Measurements from ENCODE around the gene ASTN2. TPM values are rescaled to one million over a fixed set of nuclear protein-coding genes. Genes with fewer than 3 reads are reported as not detected.

The ASTN2 gene
- total and polyA plus RNA-seq, 10 of the 15 experiments (the other 5 are each of a cell fraction or from before 2014, with no cell fraction given) = 1.4 to 15.7 (median 7.0) TPM

DNA sequence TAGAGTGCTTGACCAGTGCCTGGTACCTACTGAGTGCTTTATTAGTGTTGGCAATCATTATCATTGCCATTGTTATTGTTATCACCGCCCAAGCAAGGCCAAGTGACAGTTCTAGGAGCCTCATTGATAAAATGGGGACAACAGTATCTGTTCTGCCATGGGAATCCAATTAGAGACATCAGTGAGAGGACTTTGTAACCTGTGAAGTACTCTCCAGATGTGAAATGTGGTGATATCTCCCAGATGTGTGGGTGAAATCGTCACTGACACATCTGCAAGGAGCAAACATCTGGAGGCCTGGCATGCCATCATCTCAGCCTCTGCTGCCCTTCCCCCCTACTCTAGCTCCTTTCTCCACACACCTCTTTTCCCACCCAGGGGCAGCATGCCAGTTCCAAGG lies 1000.5 kb downstream of the ASTN2 start (continued):
- TF ChIP-seq, protein P1, sequence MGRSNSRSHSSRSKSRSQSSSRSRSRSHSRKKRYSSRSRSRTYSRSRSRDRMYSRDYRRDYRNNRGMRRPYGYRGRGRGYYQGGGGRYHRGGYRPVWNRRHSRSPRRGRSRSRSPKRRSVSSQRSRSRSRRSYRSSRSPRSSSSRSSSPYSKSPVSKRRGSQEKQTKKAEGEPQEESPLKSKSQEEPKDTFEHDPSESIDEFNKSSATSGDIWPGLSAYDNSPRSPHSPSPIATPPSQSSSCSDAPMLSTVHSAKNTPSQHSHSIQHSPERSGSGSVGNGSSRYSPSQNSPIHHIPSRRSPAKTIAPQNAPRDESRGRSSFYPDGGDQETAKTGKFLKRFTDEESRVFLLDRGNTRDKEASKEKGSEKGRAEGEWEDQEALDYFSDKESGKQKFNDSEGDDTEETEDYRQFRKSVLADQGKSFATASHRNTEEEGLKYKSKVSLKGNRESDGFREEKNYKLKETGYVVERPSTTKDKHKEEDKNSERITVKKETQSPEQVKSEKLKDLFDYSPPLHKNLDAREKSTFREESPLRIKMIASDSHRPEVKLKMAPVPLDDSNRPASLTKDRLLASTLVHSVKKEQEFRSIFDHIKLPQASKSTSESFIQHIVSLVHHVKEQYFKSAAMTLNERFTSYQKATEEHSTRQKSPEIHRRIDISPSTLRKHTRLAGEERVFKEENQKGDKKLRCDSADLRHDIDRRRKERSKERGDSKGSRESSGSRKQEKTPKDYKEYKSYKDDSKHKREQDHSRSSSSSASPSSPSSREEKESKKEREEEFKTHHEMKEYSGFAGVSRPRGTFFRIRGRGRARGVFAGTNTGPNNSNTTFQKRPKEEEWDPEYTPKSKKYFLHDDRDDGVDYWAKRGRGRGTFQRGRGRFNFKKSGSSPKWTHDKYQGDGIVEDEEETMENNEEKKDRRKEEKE (IDR thresholded peaks at IDR 0.05) = no peak

DNA sequence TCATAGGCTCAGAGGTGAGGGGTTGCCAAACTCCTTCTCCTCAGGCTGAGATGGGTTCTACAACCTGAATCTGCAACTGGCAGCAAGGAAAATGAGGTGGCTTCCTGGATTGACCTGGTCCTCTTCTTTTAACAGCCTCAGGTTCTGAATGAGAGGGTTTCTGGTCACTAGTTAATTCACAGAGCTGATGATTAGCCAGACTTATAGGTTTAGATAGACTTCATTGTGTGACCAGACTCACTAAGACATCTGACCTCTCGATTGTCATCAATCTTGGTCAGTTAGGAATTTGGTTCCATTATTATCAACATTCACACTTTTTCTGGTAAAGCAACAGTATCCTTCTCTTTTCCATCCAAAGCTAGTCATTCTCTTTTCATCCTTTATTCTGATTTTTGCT lies 1003.4 kb downstream of the ASTN2 start:
- BruUV-seq (replicated peaks) = no TSS peak
- POLR2A ChIA-PET = interaction anchor here (1.2 kb wide), 1 partner anchor 9 kb away, joined by 6 read pairs; no protein-coding TSS in a partner anchor
- H3K36me3 ChIP-seq (ENCODE audit: control insufficient read depth in 2 of 2, insufficient read depth in 2 of 2, low read length in 1 of 2) = no peaks in the 10 kb centered on the region
- H3K79me2 ChIP-seq (ENCODE audit: control insufficient read depth, insufficient read depth, low read length) = no peaks in the 10 kb centered on the region
- in situ Hi-C loops (cut with MboI) = no loop called here
- no peak overlapping the region for H3K4me3 ChIP-seq
- H3K27ac ChIP-seq (ENCODE audit: control insufficient read depth, insufficient read depth) = no peak overlapping the region
- intact Hi-C loops (cut with micrococcal nuclease; ENCODE audit: unreplicated experiment) = no loop called here
- no peak overlapping the region for H3K9ac ChIP-seq (ENCODE audit: control insufficient read depth, insufficient read depth, low read length)
- RAD21 ChIA-PET (ENCODE audit: unreplicated experiment) = no interaction called here
- no peaks in the 10 kb centered on the region for H4K20me1 ChIP-seq (ENCODE audit: control insufficient read depth, insufficient read depth)
- no peak overlapping the region for H2AFZ ChIP-seq (ENCODE audit: control insufficient read depth, low read depth, low read length)
- DNase-seq (ENCODE audit: low read depth, low spot score) (no peak), FAIRE-seq (no peak), ATAC-seq (no peak)
- CTCF ChIA-PET = interaction anchor here (2.1 kb wide), 1 partner anchor 20 kb away, joined by 5 read pairs; no protein-coding TSS in a partner anchor
- H3K4me1 ChIP-seq (ENCODE audit: control insufficient read depth, insufficient read depth, low read length) = no peaks in the 10 kb centered on the region
- SMC1A ChIA-PET (ENCODE audit: uncharacterized antibody, unreplicated experiment) = interaction anchor here (1.1 to 1.6 kb wide), 2 partner anchors 12 to 19 kb away, joined by 3 to 5 read pairs; no protein-coding TSS in a partner anchor
- 0% methylated on average over 1 of the region's 1 CpG for WGBS (ENCODE audit: insufficient coverage, insufficient replicate concordance, low lambda C conversion rate, missing lambda C conversion rate)
- H3K4me2 ChIP-seq (ENCODE audit: control insufficient read depth, insufficient read depth) = no peak overlapping the region
- H3K9me3 ChIP-seq (replicated peaks; ENCODE audit: control insufficient read depth, insufficient read depth, low read length) = no peaks in the 10 kb centered on the region
- no peaks in the 10 kb centered on the region for H3K27me3 ChIP-seq (replicated peaks in 1 of 2; ENCODE audit: control insufficient read depth in 2 of 2, insufficient read depth in 2 of 2, low read length in 1 of 2)
- TF ChIP-seq, protein P1 (IDR thresholded peaks at IDR 0.05) = no peak
- no peak for TF ChIP-seq POLR2AphosphoS2 (IDR thresholded peaks at IDR 0.05; ENCODE audit: low read depth, low read length)
- no peak for TF ChIP-seq TAF1 (IDR thresholded peaks at IDR 0.05; ENCODE audit: borderline replicate concordance, low read depth, low read length)
- TF ChIP-seq, protein P2, sequence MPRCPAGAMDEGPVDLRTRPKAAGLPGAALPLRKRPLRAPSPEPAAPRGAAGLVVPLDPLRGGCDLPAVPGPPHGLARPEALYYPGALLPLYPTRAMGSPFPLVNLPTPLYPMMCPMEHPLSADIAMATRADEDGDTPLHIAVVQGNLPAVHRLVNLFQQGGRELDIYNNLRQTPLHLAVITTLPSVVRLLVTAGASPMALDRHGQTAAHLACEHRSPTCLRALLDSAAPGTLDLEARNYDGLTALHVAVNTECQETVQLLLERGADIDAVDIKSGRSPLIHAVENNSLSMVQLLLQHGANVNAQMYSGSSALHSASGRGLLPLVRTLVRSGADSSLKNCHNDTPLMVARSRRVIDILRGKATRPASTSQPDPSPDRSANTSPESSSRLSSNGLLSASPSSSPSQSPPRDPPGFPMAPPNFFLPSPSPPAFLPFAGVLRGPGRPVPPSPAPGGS (IDR thresholded peaks at IDR 0.05; ENCODE audit: borderline replicate concordance, insufficient read depth, low read depth, low read length, poor library complexity, severe bottlenecking) = no peak
- no peak for TF ChIP-seq SIX5 (IDR thresholded peaks at IDR 0.05; ENCODE audit: low read depth, low read length, severe bottlenecking)
- TF ChIP-seq ZBED1 (IDR thresholded peaks at IDR 0.05; ENCODE audit: borderline replicate concordance) = no peak
- TF ChIP-seq, protein P3, sequence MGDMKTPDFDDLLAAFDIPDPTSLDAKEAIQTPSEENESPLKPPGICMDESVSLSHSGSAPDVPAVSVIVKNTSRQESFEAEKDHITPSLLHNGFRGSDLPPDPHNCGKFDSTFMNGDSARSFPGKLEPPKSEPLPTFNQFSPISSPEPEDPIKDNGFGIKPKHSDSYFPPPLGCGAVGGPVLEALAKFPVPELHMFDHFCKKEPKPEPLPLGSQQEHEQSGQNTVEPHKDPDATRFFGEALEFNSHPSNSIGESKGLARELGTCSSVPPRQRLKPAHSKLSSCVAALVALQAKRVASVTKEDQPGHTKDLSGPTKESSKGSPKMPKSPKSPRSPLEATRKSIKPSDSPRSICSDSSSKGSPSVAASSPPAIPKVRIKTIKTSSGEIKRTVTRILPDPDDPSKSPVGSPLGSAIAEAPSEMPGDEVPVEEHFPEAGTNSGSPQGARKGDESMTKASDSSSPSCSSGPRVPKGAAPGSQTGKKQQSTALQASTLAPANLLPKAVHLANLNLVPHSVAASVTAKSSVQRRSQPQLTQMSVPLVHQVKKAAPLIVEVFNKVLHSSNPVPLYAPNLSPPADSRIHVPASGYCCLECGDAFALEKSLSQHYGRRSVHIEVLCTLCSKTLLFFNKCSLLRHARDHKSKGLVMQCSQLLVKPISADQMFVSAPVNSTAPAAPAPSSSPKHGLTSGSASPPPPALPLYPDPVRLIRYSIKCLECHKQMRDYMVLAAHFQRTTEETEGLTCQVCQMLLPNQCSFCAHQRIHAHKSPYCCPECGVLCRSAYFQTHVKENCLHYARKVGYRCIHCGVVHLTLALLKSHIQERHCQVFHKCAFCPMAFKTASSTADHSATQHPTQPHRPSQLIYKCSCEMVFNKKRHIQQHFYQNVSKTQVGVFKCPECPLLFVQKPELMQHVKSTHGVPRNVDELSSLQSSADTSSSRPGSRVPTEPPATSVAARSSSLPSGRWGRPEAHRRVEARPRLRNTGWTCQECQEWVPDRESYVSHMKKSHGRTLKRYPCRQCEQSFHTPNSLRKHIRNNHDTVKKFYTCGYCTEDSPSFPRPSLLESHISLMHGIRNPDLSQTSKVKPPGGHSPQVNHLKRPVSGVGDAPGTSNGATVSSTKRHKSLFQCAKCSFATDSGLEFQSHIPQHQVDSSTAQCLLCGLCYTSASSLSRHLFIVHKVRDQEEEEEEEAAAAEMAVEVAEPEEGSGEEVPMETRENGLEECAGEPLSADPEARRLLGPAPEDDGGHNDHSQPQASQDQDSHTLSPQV (IDR thresholded peaks at IDR 0.05) = no peak
- no peak for TF ChIP-seq JUNB (IDR thresholded peaks at IDR 0.05)
- TF ChIP-seq CBX5 (IDR thresholded peaks at IDR 0.05; ENCODE audit: low read depth) = no peak
- TF ChIP-seq, protein P4, sequence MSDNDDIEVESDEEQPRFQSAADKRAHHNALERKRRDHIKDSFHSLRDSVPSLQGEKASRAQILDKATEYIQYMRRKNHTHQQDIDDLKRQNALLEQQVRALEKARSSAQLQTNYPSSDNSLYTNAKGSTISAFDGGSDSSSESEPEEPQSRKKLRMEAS (IDR thresholded peaks at IDR 0.05; ENCODE audit: low read depth, low read length) = no peak
